Measurements from ENCODE around the gene PLXNA4.

PLXNA4 gene

GRCh38 chr7:132343199-132343598, 233.1 kb downstream of the PLXNA4 start:
- no CpG with 5 or more reads among the region's 1 CpG for WGBS (ENCODE audit: extremely low coverage, insufficient coverage, insufficient read length)
- H3K4me1 ChIP-seq (ENCODE audit: control insufficient read depth in 1 of 2, insufficient read depth in 2 of 2, low read length in 2 of 2), result no peaks in the 10 kb centered on the region

GRCh38 chr7:132337450-132338080, 238.7 kb downstream of the PLXNA4 start:
- Histone ChIP-seq H3K9me3 (ENCODE audit: insufficient read depth, low read depth, low read length) (no peaks in the 10 kb centered on the region), H4K91ac (ENCODE audit: low read depth, low read length) (no peak overlapping the region), H2BK120ac (ENCODE audit: insufficient read depth, low read length, poor library complexity) (no peak overlapping the region), H3K23ac (ENCODE audit: low read length) (no peak overlapping the region), H3K79me2 (ENCODE audit: control insufficient read depth, insufficient read depth, low read length, poor library complexity) (no peaks in the 10 kb centered on the region), H4K8ac (ENCODE audit: low read depth, low read length) (no peak overlapping the region), H4K12ac (ENCODE audit: low read depth, low read length) (no peak overlapping the region), H3K27ac (ENCODE audit: low read depth, low read length) (no peak overlapping the region), H3K4me2 (ENCODE audit: low read length) (no peak overlapping the region), H3K9ac (ENCODE audit: low read length) (no peak overlapping the region), H3K4ac (ENCODE audit: low read depth, low read length) (no peak overlapping the region), H3K79me1 (ENCODE audit: low read length) (no peaks in the 10 kb centered on the region), H3K4me3 (ENCODE audit: low read depth, low read length) (no peak overlapping the region), H3K14ac (ENCODE audit: low read length) (no peak overlapping the region), H2BK12ac (ENCODE audit: low read length) (no peak overlapping the region), H2BK5ac (ENCODE audit: low read depth, low read length, poor library complexity) (no peak overlapping the region), H3K18ac (ENCODE audit: low read length) (no peak overlapping the region), H3K36me3 (ENCODE audit: control insufficient read depth in 1 of 2, insufficient read depth in 2 of 2, low read length in 2 of 2) (no peaks in the 10 kb centered on the region), H2AFZ (ENCODE audit: insufficient read depth, low read length, poor library complexity) (no peak overlapping the region), H2AK5ac (ENCODE audit: low read length) (no peak overlapping the region), H3K4me1 (ENCODE audit: control insufficient read depth in 1 of 2, insufficient read depth in 2 of 2, low read length in 2 of 2) (no peaks in the 10 kb centered on the region), H3K27me3 (ENCODE audit: insufficient read depth, low read length) (no peaks in the 10 kb centered on the region)
- no peak for DNase-seq
- WGBS (ENCODE audit: extremely low coverage, insufficient coverage, insufficient read length), result no CpG with 5 or more reads among the region's 4 CpGs

More at GRCh38 chr7:132343199-132343598, 233.1 kb downstream of the PLXNA4 start:
- no peak overlapping the region for H3K14ac ChIP-seq (ENCODE audit: low read length)
- no peak overlapping the region for H2AFZ ChIP-seq (ENCODE audit: insufficient read depth, low read length, poor library complexity)
- no peak overlapping the region for H4K91ac ChIP-seq (ENCODE audit: low read depth, low read length)
- no peak overlapping the region for H2BK120ac ChIP-seq (ENCODE audit: insufficient read depth, low read length, poor library complexity)
- H3K9me3 ChIP-seq (ENCODE audit: insufficient read depth, low read depth, low read length), result no peaks in the 10 kb centered on the region
- H3K18ac ChIP-seq (ENCODE audit: low read length), result no peak overlapping the region
- H3K23ac ChIP-seq (ENCODE audit: low read length), result no peak overlapping the region
- H3K27ac ChIP-seq (ENCODE audit: low read depth, low read length), result no peak overlapping the region
- H2AK5ac ChIP-seq (ENCODE audit: low read length), result no peak overlapping the region
- no peak overlapping the region for H2BK5ac ChIP-seq (ENCODE audit: low read depth, low read length, poor library complexity)
- no peak overlapping the region for H4K8ac ChIP-seq (ENCODE audit: low read depth, low read length)
- no peaks in the 10 kb centered on the region for H3K79me1 ChIP-seq (ENCODE audit: low read length)
- no peak for DNase-seq
- no peak overlapping the region for H2BK12ac ChIP-seq (ENCODE audit: low read length)
- H3K36me3 ChIP-seq (ENCODE audit: control insufficient read depth in 1 of 2, insufficient read depth in 2 of 2, low read length in 2 of 2), result no peaks in the 10 kb centered on the region
- no peak overlapping the region for H3K4ac ChIP-seq (ENCODE audit: low read depth, low read length)
- no peaks in the 10 kb centered on the region for H3K79me2 ChIP-seq (ENCODE audit: control insufficient read depth, insufficient read depth, low read length, poor library complexity)
- no peaks in the 10 kb centered on the region for H3K27me3 ChIP-seq (ENCODE audit: insufficient read depth, low read length)
- H3K4me3 ChIP-seq (ENCODE audit: low read depth, low read length), result no peak overlapping the region
- H3K4me2 ChIP-seq (ENCODE audit: low read length), result no peak overlapping the region
- H4K12ac ChIP-seq (ENCODE audit: low read depth, low read length), result no peak overlapping the region
- H3K9ac ChIP-seq (ENCODE audit: low read length), result no peak overlapping the region

- Histone ChIP-seq H3K9me3 (ENCODE audit: insufficient read depth, low read depth, low read length) (no peaks in the 10 kb centered on the region), H2AK5ac (ENCODE audit: low read length) (no peak overlapping the region), H2BK5ac (ENCODE audit: low read depth, low read length, poor library complexity) (no peak overlapping the region), H3K23ac (ENCODE audit: low read length) (no peak overlapping the region), H3K4me3 (ENCODE audit: low read depth, low read length) (no peak overlapping the region), H3K27me3 (ENCODE audit: insufficient read depth, low read length) (no peaks in the 10 kb centered on the region), H3K14ac (ENCODE audit: low read length) (no peak overlapping the region), H3K4ac (ENCODE audit: low read depth, low read length) (no peak overlapping the region), H2AFZ (ENCODE audit: insufficient read depth, low read length, poor library complexity) (no peak overlapping the region), H3K79me1 (ENCODE audit: low read length) (no peaks in the 10 kb centered on the region), H3K9ac (ENCODE audit: low read length) (no peak overlapping the region), H4K12ac (ENCODE audit: low read depth, low read length) (no peak overlapping the region), H4K8ac (ENCODE audit: low read depth, low read length) (no peak overlapping the region), H3K27ac (ENCODE audit: low read depth, low read length) (no peak overlapping the region), H3K4me2 (ENCODE audit: low read length) (no peak overlapping the region), H3K36me3 (ENCODE audit: control insufficient read depth in 1 of 2, insufficient read depth in 2 of 2, low read length in 2 of 2) (no peaks in the 10 kb centered on the region), H3K4me1 (ENCODE audit: control insufficient read depth in 1 of 2, insufficient read depth in 2 of 2, low read length in 2 of 2) (no peaks in the 10 kb centered on the region), H3K18ac (ENCODE audit: low read length) (no peak overlapping the region), H3K79me2 (ENCODE audit: control insufficient read depth, insufficient read depth, low read length, poor library complexity) (no peaks in the 10 kb centered on the region), H4K91ac (ENCODE audit: low read depth, low read length) (no peak overlapping the region), H2BK12ac (ENCODE audit: low read length) (no peak overlapping the region), H2BK120ac (ENCODE audit: insufficient read depth, low read length, poor library complexity) (no peak overlapping the region)
- no peak for DNase-seq
- no CpG with 5 or more reads among the region's 5 CpGs for WGBS (ENCODE audit: extremely low coverage, insufficient coverage, insufficient read length)
Measured at GRCh38 chr7:132336797-132337196, 239.5 kb downstream of the PLXNA4 start.

GRCh38 chr7:132333301-132333700, 243.0 kb downstream of the PLXNA4 start:
- H3K27ac ChIP-seq (ENCODE audit: low read depth, low read length), result no peak overlapping the region
- H3K4me1 ChIP-seq (ENCODE audit: control insufficient read depth in 1 of 2, insufficient read depth in 2 of 2, low read length in 2 of 2), result peaks cover under 1 to 1% of the 10 kb centered on the region in 2 experiments
- no peak overlapping the region for H2BK120ac ChIP-seq (ENCODE audit: insufficient read depth, low read length, poor library complexity)
- H3K79me2 ChIP-seq (ENCODE audit: control insufficient read depth, insufficient read depth, low read length, poor library complexity), result no peaks in the 10 kb centered on the region
- H3K9ac ChIP-seq (ENCODE audit: low read length), result no peak overlapping the region
- no peaks in the 10 kb centered on the region for H3K9me3 ChIP-seq (ENCODE audit: insufficient read depth, low read depth, low read length)
- no peak overlapping the region for H3K4me2 ChIP-seq (ENCODE audit: low read length)
- H4K91ac ChIP-seq (ENCODE audit: low read depth, low read length), result no peak overlapping the region
- no peak overlapping the region for H2AFZ ChIP-seq (ENCODE audit: insufficient read depth, low read length, poor library complexity)
- no peaks in the 10 kb centered on the region for H3K36me3 ChIP-seq (ENCODE audit: control insufficient read depth in 1 of 2, insufficient read depth in 2 of 2, low read length in 2 of 2)
- no peak overlapping the region for H2BK12ac ChIP-seq (ENCODE audit: low read length)
- H3K18ac ChIP-seq (ENCODE audit: low read length), result no peak overlapping the region
- H4K8ac ChIP-seq (ENCODE audit: low read depth, low read length), result no peak overlapping the region
- H3K79me1 ChIP-seq (ENCODE audit: low read length), result no peaks in the 10 kb centered on the region
- no peak overlapping the region for H3K4me3 ChIP-seq (ENCODE audit: low read depth, low read length)
- H3K23ac ChIP-seq (ENCODE audit: low read length), result no peak overlapping the region
- no peak overlapping the region for H3K14ac ChIP-seq (ENCODE audit: low read length)
- DNase-seq, result no peak
- H2AK5ac ChIP-seq (ENCODE audit: low read length), result no peak overlapping the region
- H3K4ac ChIP-seq (ENCODE audit: low read depth, low read length), result no peak overlapping the region
- no peaks in the 10 kb centered on the region for H3K27me3 ChIP-seq (ENCODE audit: insufficient read depth, low read length)
- WGBS (ENCODE audit: extremely low coverage, insufficient coverage, insufficient read length), result no CpG with 5 or more reads among the region's 2 CpGs
- no peak overlapping the region for H4K12ac ChIP-seq (ENCODE audit: low read depth, low read length)
- H2BK5ac ChIP-seq (ENCODE audit: low read depth, low read length, poor library complexity), result no peak overlapping the region

All from trophoblast cell (in vitro differentiated cells and primary cell).